Astrocyte (in vitro differentiated cells and primary cell): ENCODE measurements around the gene TM7SF3. TPM values are rescaled to one million over a fixed set of nuclear protein-coding genes. Genes with fewer than 3 reads are reported as not detected.

Experiments
- DNase-seq: peaks from one replicate; pipeline ENCODE4 v3.0.0-alpha.2; 2010; ENCODE audit warnings: low read depth
- FAIRE-seq: peaks from 2 replicates; lab custom pipeline; 2011; peaks lifted over from hg19 to GRCh38; lab: Jason Lieb, UNC
- H2AFZ ChIP-seq: 2 replicates; pipeline ENCODE4 v1.6.0; 2012; ENCODE audit warnings: low read depth, low read length, inconsistent platforms
- H3K27ac ChIP-seq: 2 replicates; pipeline ENCODE4 v1.5.1; 2011; ENCODE audit warnings: low read depth, low read length, inconsistent platforms
- H3K27me3 ChIP-seq: 2 replicates; pipeline ENCODE4 v1.6.0; 2011; ENCODE audit warnings: low read length, inconsistent platforms; ENCODE audit not compliant: insufficient read depth
- H3K36me3 ChIP-seq: 2 replicates; pipeline ENCODE4 v1.5.1; 2011; ENCODE audit warnings: low read length, inconsistent platforms; ENCODE audit not compliant: insufficient read depth
- H3K4me1 ChIP-seq: 2 replicates; pipeline ENCODE4 v1.5.1; 2011; ENCODE audit warnings: low read length, inconsistent platforms; ENCODE audit not compliant: insufficient read depth
- H3K4me2 ChIP-seq: 2 replicates; pipeline ENCODE4 v1.6.0; 2012; ENCODE audit warnings: low read length, inconsistent platforms
- H3K4me3 ChIP-seq: 2 replicates; pipeline ENCODE4 v1.5.1; 2011; ENCODE audit warnings: low read depth, mild to moderate bottlenecking, low read length, inconsistent platforms; ENCODE audit not compliant: insufficient read depth
- H3K79me2 ChIP-seq: 2 replicates; pipeline ENCODE4 v1.6.0; 2012; ENCODE audit warnings: mild to moderate bottlenecking, low read length, inconsistent platforms; ENCODE audit not compliant: insufficient read depth
- H3K9ac ChIP-seq: 2 replicates; pipeline ENCODE4 v1.6.0; 2012; ENCODE audit warnings: mild to moderate bottlenecking, low read length, inconsistent platforms
- H3K9me3 ChIP-seq: 2 replicates; pipeline ENCODE4 v1.5.1; 2012; ENCODE audit warnings: low read depth, mild to moderate bottlenecking, low read length, inconsistent platforms; ENCODE audit not compliant: insufficient read depth
- H4K20me1 ChIP-seq: 2 replicates; pipeline ENCODE4 v1.6.0; 2012; ENCODE audit warnings: low read length, inconsistent platforms; ENCODE audit not compliant: insufficient read depth
- H3K27ac Mint-ChIP-seq: one replicate; pipeline ENCODE4 v1.8.0; 2021; ENCODE audit warnings: mild to moderate bottlenecking, mixed read lengths; ENCODE audit not compliant: unreplicated experiment
- H3K27me3 Mint-ChIP-seq: one replicate; pipeline ENCODE4 v1.8.0; 2021; ENCODE audit warnings: low read depth, mixed read lengths; ENCODE audit not compliant: unreplicated experiment
- H3K36me3 Mint-ChIP-seq: one replicate; pipeline ENCODE4 v1.8.0; 2021; ENCODE audit warnings: low read depth, mixed read lengths; ENCODE audit not compliant: unreplicated experiment
- H3K4me1 Mint-ChIP-seq: one replicate; pipeline ENCODE4 v1.8.0; 2021; ENCODE audit warnings: low read depth, mixed read lengths; ENCODE audit not compliant: unreplicated experiment
- H3K4me3 Mint-ChIP-seq: one replicate; pipeline ENCODE4 v1.8.0; 2021; ENCODE audit warnings: mild to moderate bottlenecking, moderate library complexity, mixed read lengths; ENCODE audit not compliant: unreplicated experiment
- H3K9me3 Mint-ChIP-seq: one replicate; pipeline ENCODE4 v1.8.0; 2021; ENCODE audit warnings: mild to moderate bottlenecking, mixed read lengths; ENCODE audit not compliant: unreplicated experiment
- EZH2 ChIP-seq: IDR thresholded peaks from 2 replicates; pipeline ENCODE4 v1.6.1; 2012; ENCODE audit warnings: mild to moderate bottlenecking, low read length, inconsistent platforms; ENCODE audit not compliant: insufficient read depth
- total RNA-seq: library from RNA; stranded (reverse); gene quantifications from 2 replicates; pipeline ENCODE4 v1.2.1, GENCODE V29; 2021
- TF ChIP-seq, protein P1 (sequence below): IDR thresholded peaks from 2 replicates; pipeline ENCODE4 v1.5.1; 2011; ENCODE audit warnings: low read depth, mild to moderate bottlenecking, inconsistent platforms, low read length, moderate library complexity; ENCODE audit not compliant: insufficient read depth

Gene TM7SF3
- total RNA-seq, 1 donor from 2014 or later = 104 TPM

DNA sequence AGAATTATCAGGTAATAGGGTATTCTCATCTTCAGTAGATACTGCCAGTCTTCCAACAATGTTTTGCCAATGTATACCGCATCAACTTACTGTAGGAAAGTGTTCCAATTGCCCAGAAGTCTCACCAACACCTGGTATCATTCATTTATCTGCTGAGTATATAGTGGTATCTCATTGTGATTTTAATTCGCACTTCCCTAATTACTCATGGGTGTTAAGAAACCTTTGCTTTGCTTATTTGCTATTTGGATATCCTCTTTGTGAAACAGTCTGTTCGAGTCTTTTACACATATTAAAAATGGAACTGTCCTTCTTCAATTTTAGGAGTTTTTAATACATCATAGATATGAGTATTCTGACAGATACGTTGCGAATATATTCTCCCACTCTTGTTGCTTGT, 6.1 kb downstream of the TM7SF3 start:
- DNase-seq (no peak), FAIRE-seq (no peak)
- no peak overlapping the region for H3K4me2 ChIP-seq
- no peaks in the 10 kb centered on the region for H3K27me3 ChIP-seq
- H4K20me1 ChIP-seq = peaks cover 21% of the 10 kb centered on the region
- peaks cover 34% of the 10 kb centered on the region for H3K4me1 Mint-ChIP-seq
- H3K27ac Mint-ChIP-seq = no peak overlapping the region
- H3K9ac ChIP-seq = no peak overlapping the region
- peaks cover 65% of the 10 kb centered on the region for H3K79me2 ChIP-seq
- H3K27ac ChIP-seq = no peak overlapping the region
- no peaks in the 10 kb centered on the region for H3K36me3 ChIP-seq
- H3K9me3 Mint-ChIP-seq = no peaks in the 10 kb centered on the region
- TF ChIP-seq, protein P1, sequence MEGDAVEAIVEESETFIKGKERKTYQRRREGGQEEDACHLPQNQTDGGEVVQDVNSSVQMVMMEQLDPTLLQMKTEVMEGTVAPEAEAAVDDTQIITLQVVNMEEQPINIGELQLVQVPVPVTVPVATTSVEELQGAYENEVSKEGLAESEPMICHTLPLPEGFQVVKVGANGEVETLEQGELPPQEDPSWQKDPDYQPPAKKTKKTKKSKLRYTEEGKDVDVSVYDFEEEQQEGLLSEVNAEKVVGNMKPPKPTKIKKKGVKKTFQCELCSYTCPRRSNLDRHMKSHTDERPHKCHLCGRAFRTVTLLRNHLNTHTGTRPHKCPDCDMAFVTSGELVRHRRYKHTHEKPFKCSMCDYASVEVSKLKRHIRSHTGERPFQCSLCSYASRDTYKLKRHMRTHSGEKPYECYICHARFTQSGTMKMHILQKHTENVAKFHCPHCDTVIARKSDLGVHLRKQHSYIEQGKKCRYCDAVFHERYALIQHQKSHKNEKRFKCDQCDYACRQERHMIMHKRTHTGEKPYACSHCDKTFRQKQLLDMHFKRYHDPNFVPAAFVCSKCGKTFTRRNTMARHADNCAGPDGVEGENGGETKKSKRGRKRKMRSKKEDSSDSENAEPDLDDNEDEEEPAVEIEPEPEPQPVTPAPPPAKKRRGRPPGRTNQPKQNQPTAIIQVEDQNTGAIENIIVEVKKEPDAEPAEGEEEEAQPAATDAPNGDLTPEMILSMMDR = no peak
- no peak for TF ChIP-seq EZH2
- no peaks in the 10 kb centered on the region for H3K27me3 Mint-ChIP-seq
- H3K4me3 ChIP-seq = no peak overlapping the region
- H2AFZ ChIP-seq = no peak overlapping the region
- H3K4me3 Mint-ChIP-seq = no peak overlapping the region
- no peaks in the 10 kb centered on the region for H3K9me3 ChIP-seq
- H3K4me1 ChIP-seq = peaks cover 4% of the 10 kb centered on the region
- peaks cover 7% of the 10 kb centered on the region for H3K36me3 Mint-ChIP-seq

DNA sequence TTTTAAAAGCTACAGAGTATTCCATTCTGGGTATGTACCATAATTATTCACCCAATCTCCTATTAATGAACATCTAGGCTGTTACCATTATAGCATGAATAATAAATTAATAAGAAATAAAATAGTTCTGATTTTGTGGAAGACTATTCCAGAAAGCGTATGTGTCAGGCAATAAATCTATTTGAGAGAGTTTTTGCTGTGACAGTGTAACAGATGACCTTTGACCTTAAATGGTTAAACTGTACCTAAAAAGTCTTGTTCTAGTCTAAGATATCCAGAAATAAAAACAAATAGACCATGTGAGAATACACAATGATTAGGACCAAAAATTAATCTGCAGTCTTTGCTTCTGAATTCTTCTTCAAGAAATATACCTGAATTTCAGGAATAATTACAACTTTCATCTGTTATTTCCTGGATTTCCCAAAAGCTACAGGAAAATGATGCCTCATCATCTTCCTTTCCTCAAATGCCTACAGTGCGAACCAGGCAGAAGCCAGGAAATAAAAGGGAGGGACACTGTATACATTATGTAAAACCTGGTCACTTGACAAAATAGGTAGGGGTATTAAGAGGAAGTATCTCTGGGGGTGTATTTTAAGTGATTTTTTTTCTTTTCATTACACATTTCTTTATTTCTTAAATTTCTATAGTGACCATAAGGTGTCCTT, 7.3 kb downstream of the TM7SF3 start:
- FAIRE-seq (no peak), DNase-seq (no peak)
- no peaks in the 10 kb centered on the region for H3K27me3 ChIP-seq
- Mint-ChIP-seq H3K4me1 (peaks cover 35% of the 10 kb centered on the region), H3K4me3 (no peak overlapping the region), H3K27ac (no peak overlapping the region), H3K27me3 (no peaks in the 10 kb centered on the region), H3K9me3 (no peaks in the 10 kb centered on the region), H3K36me3 (peaks cover 7% of the 10 kb centered on the region)
- no peaks in the 10 kb centered on the region for H3K36me3 ChIP-seq
- H3K9me3 ChIP-seq = no peaks in the 10 kb centered on the region
- H3K4me2 ChIP-seq = no peak overlapping the region
- no peak overlapping the region for H3K9ac ChIP-seq
- H3K4me3 ChIP-seq = no peak overlapping the region
- peaks cover under 1% of the 10 kb centered on the region for H3K4me1 ChIP-seq
- H3K79me2 ChIP-seq = peaks cover 59% of the 10 kb centered on the region
- peaks cover 21% of the 10 kb centered on the region for H4K20me1 ChIP-seq
- H2AFZ ChIP-seq = no peak overlapping the region
- TF ChIP-seq EZH2 = no peak
- TF ChIP-seq, protein P1 = no peak
- H3K27ac ChIP-seq = no peak overlapping the region

DNA sequence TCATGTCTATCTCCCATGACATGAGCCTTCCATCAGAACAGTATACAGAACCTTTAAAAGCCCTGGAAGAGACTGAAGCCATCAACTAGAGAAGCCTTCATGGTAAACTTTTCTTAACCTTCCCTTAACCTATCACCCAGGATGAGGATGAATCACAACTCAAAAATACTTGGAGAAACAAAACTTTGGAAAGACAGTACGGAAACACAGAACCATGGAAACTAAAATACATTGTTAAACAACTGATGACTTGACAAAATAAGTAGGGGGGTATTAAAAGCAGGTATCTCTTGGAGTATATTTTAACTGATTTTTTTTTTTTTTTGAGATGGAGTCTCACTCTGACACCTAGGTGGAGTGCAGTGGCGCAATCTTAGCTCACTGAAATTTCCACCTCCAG, 8.7 kb downstream of the TM7SF3 start:
- no peak overlapping the region for H3K9ac ChIP-seq
- H3K27me3 Mint-ChIP-seq = no peaks in the 10 kb centered on the region
- peaks cover 24% of the 10 kb centered on the region for H3K4me1 Mint-ChIP-seq
- H3K9me3 Mint-ChIP-seq = no peaks in the 10 kb centered on the region
- no peak overlapping the region for H2AFZ ChIP-seq
- peaks cover 45% of the 10 kb centered on the region for H3K79me2 ChIP-seq
- no peak overlapping the region for H3K4me3 ChIP-seq
- peak overlapping the region; percentile 11 for H3K27ac Mint-ChIP-seq
- H3K36me3 ChIP-seq = no peaks in the 10 kb centered on the region
- peaks cover 14% of the 10 kb centered on the region for H4K20me1 ChIP-seq
- no peak for DNase-seq
- TF ChIP-seq EZH2 = no peak
- TF ChIP-seq, protein P1 = no peak
- H3K4me2 ChIP-seq = no peak overlapping the region
- H3K9me3 ChIP-seq = no peaks in the 10 kb centered on the region
- FAIRE-seq = no peak
- H3K4me1 ChIP-seq = no peaks in the 10 kb centered on the region
- no peak overlapping the region for H3K4me3 Mint-ChIP-seq
- H3K27me3 ChIP-seq = no peaks in the 10 kb centered on the region
- no peak overlapping the region for H3K27ac ChIP-seq
- peaks cover 9% of the 10 kb centered on the region for H3K36me3 Mint-ChIP-seq
